GM18867 (cell line): ENCODE data around the gene POLR3K.

Experiments used
- ATAC-seq: cut with Tn5 transposase; IDR thresholded peaks from one replicate; pipeline ENCODE4 v1.9.1; 2021; ENCODE audit warnings: mild to moderate bottlenecking, moderate library complexity; ENCODE audit not compliant: unreplicated experiment

The POLR3K gene

DNA sequence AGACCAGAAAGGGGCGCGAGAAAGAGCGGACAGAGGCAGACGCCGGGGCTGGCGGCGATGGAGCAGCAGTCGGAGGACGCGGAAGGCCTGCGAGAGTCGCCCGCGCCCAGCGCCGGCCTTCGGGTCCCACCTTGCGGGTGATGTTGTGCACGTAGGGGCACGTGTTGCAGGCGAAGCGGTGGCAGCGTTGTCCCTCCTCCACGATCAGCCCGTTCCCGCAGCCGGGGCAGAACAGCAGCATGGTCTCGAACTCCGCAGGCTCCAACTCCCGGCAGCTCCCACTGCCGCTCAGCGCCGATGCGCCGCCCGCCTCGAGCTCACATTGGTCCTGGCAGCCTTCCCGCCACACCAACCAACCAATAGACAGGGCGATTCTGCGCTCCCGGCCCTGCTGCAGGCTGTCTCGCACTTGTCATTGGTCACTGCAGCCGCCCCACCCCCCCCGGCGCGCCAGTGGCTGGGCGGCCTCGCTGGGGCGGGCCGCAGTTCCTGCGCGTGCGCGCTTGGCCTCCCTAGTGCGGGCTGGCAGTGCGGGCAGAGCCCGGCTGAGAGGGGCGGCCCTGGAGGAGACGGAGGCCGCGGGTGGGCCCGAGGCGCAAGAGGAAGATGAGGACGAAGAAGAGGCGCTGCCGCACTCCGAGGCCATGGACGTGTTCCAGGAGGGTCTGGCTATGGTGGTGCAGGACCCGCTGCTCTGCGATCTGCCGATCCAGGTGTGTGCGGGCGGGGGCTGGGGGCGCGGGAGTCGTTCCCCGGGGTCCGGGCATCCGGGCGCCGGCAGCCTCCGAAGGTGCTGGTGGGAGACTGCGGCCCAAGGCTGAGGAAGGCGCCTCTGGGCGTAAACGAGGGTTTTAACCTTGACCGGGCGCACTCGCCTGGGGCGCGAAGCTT, at the start of gene POLR3K, which contains the start of gene SNRNP25:
Gene POLR3K (minus strand): TSS at position 263 of the 891 bp plus-strand sequence. CDS start 22 bp downstream, at position 241.
Gene SNRNP25 (plus strand): TSS at position 483 of the 891 bp plus-strand sequence. CDS start 189 bp downstream, at position 672.
- peak; percentile 89 for ATAC-seq

DNA sequence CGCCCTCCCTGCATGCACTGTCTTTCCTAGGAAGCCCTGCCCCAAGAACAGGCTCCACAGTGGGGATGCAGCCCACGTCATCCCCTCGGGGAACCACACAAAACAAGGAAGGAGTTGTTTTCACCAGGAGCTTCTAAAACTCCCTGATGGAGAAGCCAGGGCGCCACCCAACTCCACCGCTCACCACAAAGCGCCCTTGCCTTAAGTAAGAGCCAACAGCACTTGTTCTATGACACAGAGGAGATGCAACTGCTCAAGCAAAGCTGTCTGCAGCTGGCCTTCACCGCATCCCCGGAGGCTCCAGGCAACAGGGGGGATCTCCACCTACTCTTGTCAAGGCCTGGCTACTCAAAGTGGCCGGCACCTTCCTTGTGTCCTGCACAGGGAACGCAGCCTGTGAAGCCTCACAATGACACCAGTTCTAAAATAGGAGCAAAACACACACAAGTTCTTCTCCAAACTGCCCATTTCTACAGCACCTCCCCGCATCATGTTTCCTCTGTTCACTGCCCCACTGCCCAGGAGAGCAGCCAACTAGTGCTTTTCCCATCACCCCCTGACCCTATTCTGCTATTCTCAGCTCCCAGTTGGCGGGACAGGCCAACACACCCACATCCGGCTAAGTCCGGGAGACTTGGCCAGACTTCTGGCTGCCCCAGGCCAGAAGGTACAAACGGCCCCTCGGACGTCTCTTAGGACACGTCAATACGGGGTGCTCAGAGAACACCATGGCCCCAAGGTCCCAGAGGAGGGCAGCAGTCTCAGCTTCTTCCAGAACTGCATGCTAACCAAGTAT, 48.9 kb upstream of the POLR3K start:
- ATAC-seq, result no peak

DNA sequence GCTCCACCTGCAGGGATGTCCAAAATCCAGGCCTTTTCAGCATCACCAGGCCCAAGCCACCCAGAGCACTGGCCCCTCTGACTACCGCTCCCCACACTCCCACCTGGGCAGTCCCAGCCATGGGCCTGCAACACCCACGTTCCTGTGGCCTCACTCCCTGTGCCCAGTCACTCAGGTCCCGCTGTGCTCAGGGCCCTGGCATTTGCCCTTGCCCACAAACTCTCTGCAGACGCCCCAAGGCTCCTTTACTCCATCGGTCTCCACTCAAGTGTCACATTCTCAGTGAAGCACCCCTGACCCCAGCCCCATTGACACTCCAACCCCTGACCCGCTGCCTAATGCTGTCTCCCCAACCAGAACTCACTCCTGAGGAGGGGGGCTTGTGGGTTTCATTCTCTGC, 48.2 kb upstream of the POLR3K start:
- no peak for ATAC-seq

DNA sequence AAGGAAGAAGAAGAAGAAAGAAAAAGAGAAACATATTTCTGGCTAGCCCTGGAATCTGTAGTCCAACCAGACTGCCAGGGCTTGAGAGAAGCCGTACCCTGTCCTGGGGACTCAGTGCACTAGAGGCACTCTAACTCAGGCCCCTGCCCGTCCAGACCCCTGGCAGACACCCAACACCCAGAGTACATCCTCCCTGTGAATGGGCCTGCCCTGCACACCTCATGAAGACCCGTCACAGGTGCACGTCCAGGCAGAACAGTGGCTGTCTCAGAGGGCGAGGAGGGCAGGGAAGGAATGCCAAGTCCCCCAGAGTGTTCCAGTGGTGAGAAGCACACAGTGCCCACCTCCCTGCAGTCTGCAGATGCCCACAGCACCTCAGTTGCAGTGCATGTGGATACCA, 47.6 kb upstream of the POLR3K start:
- ATAC-seq, result no peak

DNA sequence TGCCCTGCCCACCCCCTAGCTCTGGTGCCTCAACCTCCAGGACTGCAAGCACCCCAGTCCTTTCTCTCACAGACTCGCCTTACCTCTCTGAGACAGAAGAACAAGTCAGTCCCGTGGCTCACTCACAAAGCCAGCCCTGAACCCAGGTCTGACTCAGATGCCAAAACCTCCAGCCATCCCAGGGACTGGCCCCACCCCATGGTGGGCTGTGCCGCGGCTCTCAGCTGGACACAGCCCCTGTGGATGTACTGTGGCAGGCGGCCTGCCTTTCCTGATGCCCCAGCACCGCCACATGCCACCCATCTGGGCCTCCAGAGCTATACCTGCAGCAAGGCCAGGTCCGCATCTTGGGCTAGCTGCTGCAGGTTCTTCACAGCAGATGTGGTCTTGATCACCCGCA, 44.4 kb upstream of the POLR3K start:
- ATAC-seq, result no peak

DNA sequence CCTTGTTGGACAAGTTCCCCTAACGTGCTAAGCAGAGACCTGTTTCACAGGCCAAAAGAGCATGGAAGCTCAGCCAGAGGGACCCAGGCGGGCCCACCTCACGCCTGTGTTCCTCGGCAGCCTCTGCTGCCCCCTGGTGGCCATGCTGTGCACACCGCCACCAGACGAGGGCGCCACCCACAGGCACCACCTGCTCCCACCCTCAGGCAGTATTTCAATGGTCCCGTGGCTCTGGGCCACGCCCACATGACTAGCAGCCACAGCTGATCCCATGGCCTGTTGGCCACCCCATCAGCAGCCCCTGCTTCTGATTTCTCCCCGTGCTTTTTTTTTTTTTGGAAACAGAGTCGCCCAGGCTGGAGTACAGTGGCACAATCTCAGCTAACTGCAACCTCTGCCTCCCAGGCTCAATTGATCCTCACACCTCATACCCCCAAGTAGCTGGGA, 43.5 kb upstream of the POLR3K start:
- peak; percentile 66 for ATAC-seq

DNA sequence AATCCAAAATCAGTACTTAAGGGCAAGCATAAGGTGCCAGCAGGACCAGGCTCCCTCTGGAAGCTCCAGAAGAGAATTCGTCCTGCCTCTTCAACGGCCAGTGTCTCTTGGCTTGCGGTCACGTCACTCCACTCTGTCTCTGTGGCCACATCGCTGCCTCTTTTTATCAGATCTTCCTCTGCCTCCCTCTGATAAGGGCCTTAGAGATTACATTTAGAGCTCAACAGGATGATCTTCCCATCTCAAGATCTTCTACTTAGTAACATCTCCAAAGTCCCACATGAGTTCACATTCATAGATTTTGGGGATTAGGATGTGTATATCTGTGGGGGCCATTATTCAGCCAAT, 41.5 kb upstream of the POLR3K start:
- no peak for ATAC-seq

DNA sequence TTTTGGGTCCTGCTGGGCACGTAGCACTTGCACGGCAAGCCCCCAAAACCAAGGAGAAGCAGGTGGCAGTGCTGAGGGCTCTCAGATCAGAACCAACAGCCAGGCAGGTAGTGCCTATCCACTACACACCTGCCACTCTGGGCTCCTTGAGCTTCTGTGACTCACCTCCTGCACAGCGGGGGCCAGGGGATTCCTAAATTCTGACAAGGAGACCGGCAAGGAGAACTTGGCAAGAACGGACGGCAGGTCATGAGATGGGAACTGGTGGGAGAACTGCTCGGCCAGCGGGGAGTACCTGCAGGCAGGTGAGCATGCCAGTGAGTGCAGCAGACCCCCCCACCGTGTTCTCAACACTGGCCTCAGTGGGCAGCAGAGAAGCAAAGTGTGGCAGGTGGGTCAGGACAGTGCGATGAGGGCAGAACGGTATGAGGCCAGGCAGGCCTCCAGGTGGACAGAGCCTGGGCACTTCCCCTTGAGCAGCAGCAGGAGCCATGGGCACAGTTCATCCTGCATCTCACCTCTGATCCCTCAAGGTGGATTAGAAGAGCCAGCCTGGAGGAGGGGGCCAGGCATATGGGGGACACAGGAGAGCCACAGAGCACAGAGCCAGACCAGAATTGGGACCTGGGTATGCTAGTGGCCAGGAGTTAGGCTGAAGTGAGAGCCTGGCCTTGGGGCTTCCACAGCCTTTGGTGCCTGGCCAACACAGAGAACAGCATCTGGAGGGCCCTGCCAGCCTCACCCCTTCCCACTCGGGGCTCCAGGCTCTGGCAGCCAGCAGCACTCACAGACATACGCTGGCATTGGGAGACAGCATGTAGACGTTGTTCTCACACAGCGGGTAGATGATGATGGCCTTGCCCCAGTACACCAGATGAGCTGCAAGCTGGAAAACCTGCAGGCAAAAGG, 39.3 kb upstream of the POLR3K start:
- no peak for ATAC-seq

DNA sequence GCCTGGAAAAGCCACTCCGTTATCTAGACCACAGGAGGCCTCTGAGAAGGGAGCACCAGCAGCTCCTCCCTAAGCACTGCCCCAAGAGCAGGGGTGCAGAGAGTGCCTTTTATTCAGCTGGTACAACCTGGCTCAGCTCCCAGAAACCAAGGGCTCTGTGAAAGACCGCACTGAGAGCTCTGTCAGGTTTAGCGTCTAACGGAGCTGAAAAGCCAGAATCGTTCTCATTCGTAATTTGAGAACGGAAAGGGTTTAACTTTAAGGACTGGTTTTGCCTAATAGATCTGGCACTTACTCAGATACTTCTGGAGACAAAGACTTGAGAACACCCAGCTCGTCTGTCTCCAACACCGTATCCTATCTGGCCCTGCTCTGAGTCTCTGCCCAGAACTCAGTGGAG, 38.1 kb upstream of the POLR3K start:
- ATAC-seq, result no peak

DNA sequence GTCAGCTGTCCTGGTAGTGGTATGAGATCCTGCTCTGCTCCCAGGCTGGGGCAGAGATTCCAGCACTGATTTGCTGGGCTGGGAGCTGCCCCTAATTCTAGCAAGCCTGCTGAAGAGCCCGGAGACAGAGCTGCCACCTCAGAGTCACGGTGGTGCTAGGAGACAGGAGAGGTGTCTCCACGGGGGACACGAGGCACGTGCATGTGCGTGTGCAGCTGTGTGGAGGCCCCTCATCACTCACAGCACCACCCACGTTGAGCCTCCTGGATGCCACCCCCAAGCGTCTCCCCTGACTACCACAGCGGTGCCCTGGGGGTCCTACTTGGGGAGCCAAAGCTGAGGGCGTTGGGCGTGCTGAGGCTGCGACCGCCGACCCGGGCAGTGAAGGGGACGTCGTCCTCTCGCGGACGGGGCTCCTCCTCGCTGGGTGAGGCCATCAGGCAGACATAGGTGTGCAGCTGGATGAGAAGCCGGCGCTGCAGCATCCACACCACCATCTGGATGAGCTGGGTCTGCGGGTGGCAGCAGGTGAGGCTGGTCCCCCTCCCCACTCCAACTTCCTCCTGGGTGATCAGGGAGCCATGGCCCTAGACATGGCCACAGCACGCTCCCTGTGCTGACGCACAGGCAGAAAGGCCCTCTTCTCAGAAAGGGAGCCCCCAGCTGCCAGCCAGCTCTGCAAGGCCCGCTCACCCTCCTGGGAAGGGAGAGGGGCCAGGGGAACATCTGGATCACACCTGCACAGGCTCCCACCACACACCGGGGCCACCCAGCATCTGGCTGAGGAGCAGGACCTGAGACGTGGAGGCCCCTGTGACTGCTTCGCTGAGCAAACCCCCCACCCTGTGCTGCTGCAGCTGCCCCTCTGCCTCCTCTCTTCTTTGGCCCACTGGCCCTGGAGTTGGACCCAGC, 36.2 kb upstream of the POLR3K start:
- no peak for ATAC-seq

DNA sequence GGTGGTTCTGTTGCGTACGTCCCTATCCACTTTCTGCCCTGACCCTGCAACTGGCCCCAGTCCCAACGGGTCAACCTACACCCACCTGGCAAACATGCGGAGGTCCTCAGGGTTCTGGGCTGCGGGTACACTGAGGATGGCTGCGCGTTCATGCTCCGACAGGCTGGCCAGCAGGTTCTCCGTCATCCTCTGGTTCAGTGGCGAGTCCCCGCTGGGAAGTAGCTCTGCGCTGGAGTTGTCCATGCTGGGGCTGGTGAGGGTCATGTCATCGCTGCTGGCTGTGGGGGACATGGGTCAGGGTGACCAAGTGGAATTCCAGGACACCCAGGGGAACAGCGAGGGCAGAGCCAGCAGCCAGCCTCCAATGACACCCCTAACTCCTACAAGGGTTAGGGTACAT, 35.2 kb upstream of the POLR3K start:
- no peak for ATAC-seq

DNA sequence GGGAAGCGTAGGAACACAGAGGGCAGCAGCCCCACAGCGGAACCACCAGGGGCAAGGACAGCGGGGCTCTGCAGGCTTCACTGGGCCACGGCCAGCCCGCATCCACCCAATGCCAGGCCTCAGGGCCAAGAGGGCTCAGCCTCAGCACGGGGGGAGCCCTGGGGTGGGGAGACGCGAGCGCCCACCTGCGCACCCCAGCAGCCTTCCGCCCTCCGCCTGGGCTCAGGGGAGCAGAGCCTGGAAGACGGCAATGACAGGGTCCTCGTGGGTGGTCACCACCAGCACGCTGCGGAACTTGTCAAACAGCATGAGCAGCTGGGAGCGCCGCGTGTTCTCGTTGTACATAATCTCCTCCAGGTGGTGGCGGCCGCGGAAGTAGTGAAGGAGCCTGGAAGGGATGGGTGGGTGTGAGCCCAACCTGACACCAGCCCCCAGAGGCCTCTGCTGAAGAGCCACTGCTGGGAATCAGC, 33.1 kb upstream of the POLR3K start:
- no peak for ATAC-seq

DNA sequence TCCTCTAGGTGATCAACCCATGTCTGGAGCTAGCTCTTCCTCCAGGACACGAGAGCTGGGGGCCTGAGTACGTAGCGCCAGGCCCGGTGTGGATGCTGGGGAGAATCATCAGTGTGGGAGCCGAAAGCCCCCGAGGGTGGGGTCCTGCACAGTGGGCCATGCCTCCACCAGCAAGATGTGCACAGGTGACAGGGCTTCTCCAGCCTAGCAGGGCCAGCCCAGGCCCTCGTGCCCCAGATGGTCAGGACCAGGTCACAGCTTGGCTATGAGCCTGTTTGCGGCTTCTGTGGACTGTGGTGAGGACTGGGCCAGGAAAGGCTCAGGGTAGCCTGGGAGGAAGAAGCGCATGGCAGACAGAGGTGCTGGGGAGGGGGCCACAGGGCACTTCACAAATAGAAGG, 32.5 kb upstream of the POLR3K start:
- ATAC-seq, result no peak

DNA sequence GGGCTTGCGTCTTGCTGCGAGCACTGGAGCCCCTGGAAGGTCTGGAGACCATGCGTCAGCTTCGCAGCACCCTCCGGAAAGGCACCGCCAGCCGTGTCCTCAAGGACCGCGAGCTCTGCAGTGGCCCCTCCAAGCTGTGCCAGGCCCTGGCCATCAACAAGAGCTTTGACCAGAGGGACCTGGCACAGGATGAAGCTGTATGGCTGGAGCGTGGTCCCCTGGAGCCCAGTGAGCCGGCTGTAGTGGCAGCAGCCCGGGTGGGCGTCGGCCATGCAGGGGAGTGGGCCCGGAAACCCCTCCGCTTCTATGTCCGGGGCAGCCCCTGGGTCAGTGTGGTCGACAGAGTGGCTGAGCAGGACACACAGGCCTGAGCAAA, 32.0 kb upstream of the POLR3K start:
- no peak for ATAC-seq

DNA sequence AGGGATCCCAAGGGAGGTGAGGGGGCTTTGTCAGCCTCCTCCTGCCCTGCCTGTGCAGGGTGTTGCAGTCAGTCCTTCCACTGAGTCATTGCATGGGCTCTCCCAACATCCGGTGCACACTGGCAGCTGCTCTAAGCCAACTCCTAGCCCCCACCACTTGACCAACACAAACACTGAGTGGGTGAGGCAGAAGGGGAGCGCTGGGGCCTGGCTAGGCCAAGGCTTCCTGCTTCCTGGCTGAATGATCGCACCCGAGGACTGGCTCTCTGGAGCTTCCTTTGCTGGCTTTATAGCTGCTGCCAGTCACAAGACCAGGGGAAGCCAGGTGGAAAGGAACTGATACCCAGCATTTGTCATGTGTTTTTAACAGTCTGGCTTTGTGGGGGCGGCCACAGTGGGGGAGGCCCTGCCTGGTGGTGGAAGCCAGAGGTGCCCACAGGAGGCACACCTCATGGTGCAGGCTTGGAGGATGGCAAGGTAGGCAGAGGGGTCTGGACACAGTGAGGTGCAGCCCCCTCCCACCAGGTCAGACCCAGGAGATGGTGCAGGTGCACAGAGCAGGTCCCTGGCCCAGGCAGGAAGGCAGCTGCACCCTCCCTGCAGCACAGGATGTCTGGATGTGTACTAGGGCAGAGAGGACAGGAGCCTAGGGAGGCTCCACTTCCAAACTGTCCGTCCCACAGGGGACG, 31.5 kb upstream of the POLR3K start:
- peak; percentile 52 for ATAC-seq

DNA sequence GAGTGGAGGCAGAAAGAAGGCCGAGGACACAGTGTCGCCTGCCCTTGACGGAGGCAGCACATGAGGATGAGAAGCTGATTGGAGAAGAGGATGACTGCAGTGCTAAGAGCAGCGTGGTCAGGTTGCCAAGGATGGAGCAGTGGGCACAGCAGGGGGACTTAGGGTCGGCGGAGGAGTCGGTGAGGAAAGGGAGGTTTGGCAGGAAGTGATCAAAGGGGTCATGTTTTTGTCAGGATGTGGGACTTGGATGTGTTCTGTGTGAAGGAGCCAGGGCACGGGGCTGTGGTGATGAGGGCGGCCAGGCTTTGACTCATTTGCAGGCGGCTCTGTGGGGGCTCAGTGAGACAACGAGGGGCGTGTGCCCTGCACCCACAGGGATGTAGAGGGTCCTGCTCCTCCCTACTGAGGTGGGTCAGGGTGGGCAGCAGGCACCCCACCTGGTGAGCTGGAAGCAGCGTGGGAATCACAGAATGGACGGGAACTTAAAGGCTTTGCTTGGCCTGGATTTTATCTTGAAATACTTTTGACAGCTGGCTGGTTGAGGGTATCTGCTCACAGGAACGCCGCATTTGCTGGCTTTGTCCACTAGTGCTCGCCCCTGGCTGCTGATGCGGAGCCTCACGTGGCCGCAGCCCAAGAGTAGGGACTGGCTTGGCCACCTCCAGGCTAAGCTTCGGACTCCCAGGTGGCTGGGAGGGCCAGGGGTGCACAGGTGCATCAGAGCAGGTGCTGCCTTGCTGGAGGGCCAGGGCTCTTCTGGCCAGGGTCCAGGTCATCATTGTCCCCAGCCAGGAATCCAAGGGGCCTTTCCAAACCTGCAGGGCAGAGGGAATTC, 30.6 kb upstream of the POLR3K start:
- no peak for ATAC-seq

DNA sequence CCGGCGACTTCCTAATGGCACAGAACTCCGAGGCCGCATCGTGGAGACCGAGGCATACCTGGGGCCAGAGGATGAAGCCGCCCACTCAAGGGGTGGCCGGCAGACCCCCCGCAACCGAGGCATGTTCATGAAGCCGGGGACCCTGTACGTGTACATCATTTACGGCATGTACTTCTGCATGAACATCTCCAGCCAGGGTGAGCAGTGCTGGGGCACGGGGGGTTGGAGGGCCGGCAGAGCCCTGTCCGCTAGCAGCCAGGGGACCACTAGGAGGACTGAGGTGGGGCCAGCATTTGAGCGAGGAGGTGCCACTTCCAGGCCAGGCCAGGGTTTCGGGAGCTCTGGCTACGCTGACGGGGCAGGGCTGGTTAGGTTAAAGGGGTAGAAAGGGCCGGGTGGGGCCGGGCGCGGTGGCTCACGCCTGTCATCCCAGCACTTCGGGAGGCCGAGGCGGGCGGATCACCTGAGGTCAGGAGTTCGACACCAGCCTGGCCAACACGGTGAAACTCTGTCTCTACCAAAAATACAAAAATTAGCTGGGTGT, 29.7 kb upstream of the POLR3K start:
- ATAC-seq, result no peak
